ENCODE data around the gene TTC13. TPM values are rescaled to one million over a fixed set of nuclear protein-coding genes. Genes with fewer than 3 reads are reported as not detected.

The TTC13 gene
- total and polyA plus RNA-seq, 11 donors, result 3.7 to 9.6 (median 6.9) TPM

GRCh38 chr1:230879778-230880177, 98.9 kb downstream of the TTC13 start:
- intact Hi-C loops (cut with DNase I), result loop anchor here in 1 of 10 donors (10.0 kb wide), 1 partner anchor 55 kb away; no protein-coding TSS in a partner anchor

GRCh38 chr1:230878591-230878990, 100.1 kb downstream of the TTC13 start:
- ATAC-seq, result peak in 1 of 4 donors; percentile 32
- H3K4me3 ChIP-seq, result no peak overlapping the region
- TF ChIP-seq CTCF (IDR thresholded peaks at IDR 0.05), result no peak
- no peak for TF ChIP-seq POLR2A (IDR thresholded peaks at IDR 0.05)
- no peaks in the 10 kb centered on the region for H3K36me3 ChIP-seq
- H3K27me3 ChIP-seq, result peaks cover 0 to 12% (median 0%) of the 10 kb centered on the region in 9 donors
- peaks cover 0 to 13% (median 0%) of the 10 kb centered on the region in 12 donors for H3K4me1 ChIP-seq
- intact Hi-C loops (cut with DNase I), result loop anchor here in 1 of 10 donors (10.0 kb wide), 1 partner anchor 54 kb away; no protein-coding TSS in a partner anchor
- no peaks in the 10 kb centered on the region for H3K9me3 ChIP-seq
- WGBS, 4 donors, result 48 to 70% (median 56%) methylated on average over 5 of the region's 5 CpGs
- peak in 1 of 5 donors; percentile 38 for DNase-seq
- H3K27ac ChIP-seq, result peak overlapping the region in 1 of 12 donors; percentile 49

More at GRCh38 chr1:230879778-230880177, 98.9 kb downstream of the TTC13 start:
- Histone ChIP-seq H3K27ac (no peak overlapping the region), H3K27me3 (peaks cover 0 to 12% (median 0%) of the 10 kb centered on the region in 9 donors), H3K4me1 (peaks cover 0 to 13% (median 0%) of the 10 kb centered on the region in 12 donors), H3K36me3 (no peaks in the 10 kb centered on the region), H3K4me3 (no peak overlapping the region), H3K9me3 (peaks cover 0 to 6% (median 0%) of the 10 kb centered on the region in 12 donors)
- ATAC-seq, result no peak
- WGBS, 4 donors, result 51 to 56% (median 54%) methylated on average over 8 of the region's 8 CpGs
- DNase-seq, result no peak
- TF ChIP-seq POLR2A (IDR thresholded peaks at IDR 0.05) (no peak), CTCF (IDR thresholded peaks at IDR 0.05) (no peak)

GRCh38 chr1:230877924-230878590, 100.6 kb downstream of the TTC13 start:
- no peak overlapping the region for H3K4me3 ChIP-seq
- DNase-seq (no peak), ATAC-seq (no peak)
- peak overlapping the region in 1 of 12 donors; percentile 49 for H3K27ac ChIP-seq
- peaks cover 0 to 13% (median 0%) of the 10 kb centered on the region in 12 donors for H3K4me1 ChIP-seq
- H3K36me3 ChIP-seq, result no peaks in the 10 kb centered on the region
- TF ChIP-seq CTCF (IDR thresholded peaks at IDR 0.05) (no peak), POLR2A (IDR thresholded peaks at IDR 0.05) (no peak)
- no peaks in the 10 kb centered on the region for H3K9me3 ChIP-seq
- intact Hi-C loops (cut with DNase I), result loop anchor here in 1 of 10 donors (10.0 kb wide), 1 partner anchor 53 kb away; no protein-coding TSS in a partner anchor
- WGBS, 4 donors, result 95 to 98% (median 96%) methylated on average over 4 of the region's 4 CpGs
- peaks cover 0 to 12% (median 0%) of the 10 kb centered on the region in 9 donors for H3K27me3 ChIP-seq

- no peaks in the 10 kb centered on the region for H3K9me3 ChIP-seq
- no peak for DNase-seq
- no peak for TF ChIP-seq CTCF (IDR thresholded peaks at IDR 0.05)
- no peak for TF ChIP-seq POLR2A (IDR thresholded peaks at IDR 0.05)
- H3K27ac ChIP-seq, result no peak overlapping the region
- intact Hi-C loops (cut with DNase I), result loop anchor here in 1 of 10 donors (10.0 kb wide), 1 partner anchor 53 kb away; no protein-coding TSS in a partner anchor
- 82 to 90% (median 89%) methylated on average over 13 to 14 of the region's 14 CpGs for WGBS, 4 donors
- H3K4me3 ChIP-seq, result no peak overlapping the region
- ATAC-seq, result peak in 2 of 4 donors; percentile 40 to 59
- H3K36me3 ChIP-seq, result no peaks in the 10 kb centered on the region
- H3K27me3 ChIP-seq, result peaks cover 0 to 12% (median 0%) of the 10 kb centered on the region in 9 donors
- H3K4me1 ChIP-seq, result peaks cover 0 to 13% (median 0%) of the 10 kb centered on the region in 12 donors
These were observed 101.3 kb downstream of the TTC13 start for GRCh38 chr1:230877146-230877923.
